H1 (cell line): ENCODE data around the gene VEZT. TPM values are rescaled to one million over a fixed set of nuclear protein-coding genes. Genes with fewer than 3 reads are reported as not detected.

Source experiments
- CHD2 ChIP-seq: IDR thresholded peaks from 2 replicates; pipeline ENCODE4 v1.6.1; 2012; ENCODE audit warnings: low read length, improper control_type of control experiment
- EZH2 ChIP-seq: fragments of 200-600 bp; sonication (generic); IDR thresholded peaks from 2 replicates; pipeline ENCODE4 v1.7.1; 2012; ENCODE audit warnings: low read depth, mild to moderate bottlenecking, moderate library complexity, low read length, inconsistent platforms; ENCODE audit not compliant: severe bottlenecking
- KDM1A ChIP-seq: fragments of 200-600, 300-600 bp; sonication (generic); IDR thresholded peaks from 2 replicates; pipeline ENCODE4 v1.7.1; 2016; ENCODE audit warnings: mild to moderate bottlenecking, low read length, borderline replicate concordance
- polyA plus RNA-seq, 7 experiments: library from polyadenylated mRNA; depleted of rRNA in 3 of 7; stranded (reverse) in 5 of 7; unstranded in 2 of 7; fragments of >200 nt in 5 of 7; fragments of 200-250 nt in 2 of 7; gene quantifications; 1 replicate in 5 of 7; 2 replicates in 1 of 7; 4 replicates in 1 of 7; pipeline versions ENCODE4 v1.2.1 to v1.2.3, GENCODE V29; 2011 to 2013; ENCODE audit warnings: missing spikeins in 2 of 7, mixed read lengths in 2 of 7
- total RNA-seq: library from RNA; stranded (reverse); fragmentation: NEBNext Ultra II Directional; extraction: Animal tissue kit (Norgen Biotek cat#: 25700); gene quantifications from 2 replicates; pipeline ENCODE4 v1.2.1, GENCODE V29; 2021

VEZT gene
- total and polyA plus RNA-seq, 2 of the 8 experiments (the other 6 are each of a cell fraction or from before 2014, with no cell fraction given): 44.0 to 56.1 TPM

- no peak for TF ChIP-seq KDM1A
- TF ChIP-seq CHD2: no peak
- no peak for TF ChIP-seq EZH2
Measured at GRCh38 chr12:95173392-95174251, 44.0 kb upstream of the VEZT start (continued).
